ENCODE results near the gene RBM41.

Gene RBM41

GRCh38 chrX:107118322-107119147 is at the start of gene RBM41 (continued):
- TF ChIP-seq, protein P1, sequence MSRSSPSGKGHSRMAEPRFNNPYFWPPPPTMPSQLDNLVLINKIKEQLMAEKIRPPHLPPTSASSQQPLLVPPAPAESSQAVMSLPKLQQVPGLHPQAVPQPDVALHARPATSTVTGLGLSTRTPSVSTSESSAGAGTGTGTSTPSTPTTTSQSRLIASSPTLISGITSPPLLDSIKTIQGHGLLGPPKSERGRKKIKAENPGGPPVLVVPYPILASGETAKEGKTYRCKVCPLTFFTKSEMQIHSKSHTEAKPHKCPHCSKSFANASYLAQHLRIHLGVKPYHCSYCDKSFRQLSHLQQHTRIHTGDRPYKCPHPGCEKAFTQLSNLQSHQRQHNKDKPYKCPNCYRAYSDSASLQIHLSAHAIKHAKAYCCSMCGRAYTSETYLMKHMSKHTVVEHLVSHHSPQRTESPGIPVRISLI (tag by site-specific recombination; IDR thresholded peaks at IDR 0.05): no peak
- TF ChIP-seq ZFHX2 (tag by site-specific recombination; conservative IDR thresholded peaks at IDR 0.05) (no peak), ZNF558 (tag by site-specific recombination; IDR thresholded peaks at IDR 0.05) (no peak), ZBTB10 (tag by site-specific recombination; IDR thresholded peaks at IDR 0.05) (no peak), ZNF10 (tag by site-specific recombination; IDR thresholded peaks at IDR 0.05) (peak; percentile 13; the same call in 1 of the 2 replicates), ZNF518A (tag by site-specific recombination; conservative IDR thresholded peaks at IDR 0.05; ENCODE audit: low read depth) (no peak), GLIS1 (tag by site-specific recombination; IDR thresholded peaks at IDR 0.05) (no peak), ZNF600 (tag by site-specific recombination; IDR thresholded peaks at IDR 0.05) (0 out of 2 replicates have a peak, but pooled peaks have one; percentile 44), INSM2 (tag by site-specific recombination; IDR thresholded peaks at IDR 0.05) (no peak), YY1 (tag by site-specific recombination; IDR thresholded peaks at IDR 0.05) (peak; percentile 49; the same call in 1 of the 2 replicates), ZNF544 (tag by site-specific recombination; IDR thresholded peaks at IDR 0.05) (no peak), KLF1 (tag by site-specific recombination; IDR thresholded peaks at IDR 0.05) (no peak), ZNF777 (tag by site-specific recombination; IDR thresholded peaks at IDR 0.05; ENCODE audit: borderline replicate concordance) (no peak), ZSCAN23 (tag by site-specific recombination; IDR thresholded peaks at IDR 0.05) (no peak), KLF10 (tag by site-specific recombination; IDR thresholded peaks at IDR 0.05) (no peak), ZNF658 (tag by site-specific recombination; IDR thresholded peaks at IDR 0.05) (no peak), BCL11B (tag by site-specific recombination; IDR thresholded peaks at IDR 0.05; ENCODE audit: low read depth) (no peak), ZBTB48 (tag by site-specific recombination; IDR thresholded peaks at IDR 0.05) (peak; percentile 47; the same call in 1 of the 2 replicates)
- TF ChIP-seq, protein P2, sequence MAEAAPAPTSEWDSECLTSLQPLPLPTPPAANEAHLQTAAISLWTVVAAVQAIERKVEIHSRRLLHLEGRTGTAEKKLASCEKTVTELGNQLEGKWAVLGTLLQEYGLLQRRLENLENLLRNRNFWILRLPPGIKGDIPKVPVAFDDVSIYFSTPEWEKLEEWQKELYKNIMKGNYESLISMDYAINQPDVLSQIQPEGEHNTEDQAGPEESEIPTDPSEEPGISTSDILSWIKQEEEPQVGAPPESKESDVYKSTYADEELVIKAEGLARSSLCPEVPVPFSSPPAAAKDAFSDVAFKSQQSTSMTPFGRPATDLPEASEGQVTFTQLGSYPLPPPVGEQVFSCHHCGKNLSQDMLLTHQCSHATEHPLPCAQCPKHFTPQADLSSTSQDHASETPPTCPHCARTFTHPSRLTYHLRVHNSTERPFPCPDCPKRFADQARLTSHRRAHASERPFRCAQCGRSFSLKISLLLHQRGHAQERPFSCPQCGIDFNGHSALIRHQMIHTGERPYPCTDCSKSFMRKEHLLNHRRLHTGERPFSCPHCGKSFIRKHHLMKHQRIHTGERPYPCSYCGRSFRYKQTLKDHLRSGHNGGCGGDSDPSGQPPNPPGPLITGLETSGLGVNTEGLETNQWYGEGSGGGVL (tag by site-specific recombination; IDR thresholded peaks at IDR 0.05): no peak
- TF ChIP-seq, protein P3, sequence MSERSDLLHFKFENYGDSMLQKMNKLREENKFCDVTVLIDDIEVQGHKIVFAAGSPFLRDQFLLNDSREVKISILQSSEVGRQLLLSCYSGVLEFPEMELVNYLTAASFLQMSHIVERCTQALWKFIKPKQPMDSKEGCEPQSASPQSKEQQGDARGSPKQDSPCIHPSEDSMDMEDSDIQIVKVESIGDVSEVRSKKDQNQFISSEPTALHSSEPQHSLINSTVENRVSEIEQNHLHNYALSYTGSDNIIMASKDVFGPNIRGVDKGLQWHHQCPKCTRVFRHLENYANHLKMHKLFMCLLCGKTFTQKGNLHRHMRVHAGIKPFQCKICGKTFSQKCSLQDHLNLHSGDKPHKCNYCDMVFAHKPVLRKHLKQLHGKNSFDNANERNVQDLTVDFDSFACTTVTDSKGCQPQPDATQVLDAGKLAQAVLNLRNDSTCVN (tag by site-specific recombination; optimal IDR thresholded peaks at IDR 0.05): no peak
- TF ChIP-seq, protein P4, sequence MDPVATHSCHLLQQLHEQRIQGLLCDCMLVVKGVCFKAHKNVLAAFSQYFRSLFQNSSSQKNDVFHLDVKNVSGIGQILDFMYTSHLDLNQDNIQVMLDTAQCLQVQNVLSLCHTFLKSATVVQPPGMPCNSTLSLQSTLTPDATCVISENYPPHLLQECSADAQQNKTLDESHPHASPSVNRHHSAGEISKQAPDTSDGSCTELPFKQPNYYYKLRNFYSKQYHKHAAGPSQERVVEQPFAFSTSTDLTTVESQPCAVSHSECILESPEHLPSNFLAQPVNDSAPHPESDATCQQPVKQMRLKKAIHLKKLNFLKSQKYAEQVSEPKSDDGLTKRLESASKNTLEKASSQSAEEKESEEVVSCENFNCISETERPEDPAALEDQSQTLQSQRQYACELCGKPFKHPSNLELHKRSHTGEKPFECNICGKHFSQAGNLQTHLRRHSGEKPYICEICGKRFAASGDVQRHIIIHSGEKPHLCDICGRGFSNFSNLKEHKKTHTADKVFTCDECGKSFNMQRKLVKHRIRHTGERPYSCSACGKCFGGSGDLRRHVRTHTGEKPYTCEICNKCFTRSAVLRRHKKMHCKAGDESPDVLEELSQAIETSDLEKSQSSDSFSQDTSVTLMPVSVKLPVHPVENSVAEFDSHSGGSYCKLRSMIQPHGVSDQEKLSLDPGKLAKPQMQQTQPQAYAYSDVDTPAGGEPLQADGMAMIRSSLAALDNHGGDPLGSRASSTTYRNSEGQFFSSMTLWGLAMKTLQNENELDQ (tag by site-specific recombination; IDR thresholded peaks at IDR 0.05; ENCODE audit: low read depth): no peak
- TF ChIP-seq, protein P5, sequence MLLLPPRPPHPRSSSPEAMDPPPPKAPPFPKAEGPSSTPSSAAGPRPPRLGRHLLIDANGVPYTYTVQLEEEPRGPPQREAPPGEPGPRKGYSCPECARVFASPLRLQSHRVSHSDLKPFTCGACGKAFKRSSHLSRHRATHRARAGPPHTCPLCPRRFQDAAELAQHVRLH (tag by site-specific recombination; IDR thresholded peaks at IDR 0.05): peak; percentile 94

Measured in HEK293 (cell line).